Neural progenitor cell (in vitro differentiated cells): Measurements from ENCODE around the gene MTMR1. TPM values are rescaled to one million over a fixed set of nuclear protein-coding genes. Genes with fewer than 3 reads are reported as not detected.

Experiments
- DNase-seq: peaks from one replicate; pipeline ENCODE4 v3.0.0-alpha.2; 2016; ENCODE audit warnings: low spot score
- H2AFZ ChIP-seq: fragments of 200-600 bp; sonication (generic); replicated peaks from 2 replicates; pipeline ENCODE4 v1.6.1; 2016; ENCODE audit warnings: antibody characterized with exemption
- H3F3A ChIP-seq: fragments of 200-600 bp; sonication (generic); 2 replicates; pipeline ENCODE4 v1.6.1; 2016; ENCODE audit warnings: antibody characterized with exemption, low read depth
- H3K27ac ChIP-seq: fragments of 200-600 bp; sonication (generic); 2 replicates; pipeline ENCODE4 v1.5.1; 2016; ENCODE audit warnings: mild to moderate bottlenecking
- H3K27me3 ChIP-seq: fragments of 200-600 bp; sonication (generic); 2 replicates; pipeline ENCODE4 v1.6.1; 2016; ENCODE audit warnings: mild to moderate bottlenecking, moderate library complexity
- H3K36me3 ChIP-seq: fragments of 200-600 bp; sonication (generic); 2 replicates; pipeline ENCODE4 v1.5.1; 2016
- H3K4me1 ChIP-seq: fragments of 200-600 bp; sonication (generic); 2 replicates; pipeline ENCODE4 v1.6.1; 2016; ENCODE audit warnings: mixed run types
- H3K4me2 ChIP-seq: fragments of 200-600 bp; sonication (generic); 2 replicates; pipeline ENCODE4 v1.6.1; 2016
- H3K4me3 ChIP-seq: fragments of 200-600 bp; sonication (generic); 2 replicates; pipeline ENCODE4 v1.5.1; 2016
- H3K79me2 ChIP-seq: fragments of 200-600 bp; sonication (generic); 2 replicates; pipeline ENCODE4 v1.6.1; 2016; ENCODE audit warnings: low read depth
- H3K9ac ChIP-seq: fragments of 200-600 bp; sonication (generic); 2 replicates; pipeline ENCODE4 v1.6.1; 2016
- H3K9me3 ChIP-seq: fragments of 200-600 bp; sonication (generic); 2 replicates; pipeline ENCODE4 v1.5.1; 2016; ENCODE audit warnings: low read depth
- H4K20me1 ChIP-seq: fragments of 200-600 bp; sonication (generic); 2 replicates; pipeline ENCODE4 v1.6.1; 2016; ENCODE audit warnings: low read depth
- H3K27ac Mint-ChIP-seq: 3 replicates; pipeline ENCODE4 v1.8.0; 2021; ENCODE audit warnings: mixed read lengths
- H3K27me3 Mint-ChIP-seq: 2 replicates; pipeline ENCODE4 v1.8.0; 2022; ENCODE audit warnings: low read depth, mild to moderate bottlenecking, inconsistent platforms, moderate library complexity, mixed read lengths; ENCODE audit not compliant: insufficient read depth
- H3K36me3 Mint-ChIP-seq: 3 replicates; pipeline ENCODE4 v1.8.0; 2021; ENCODE audit warnings: mixed read lengths
- H3K4me1 Mint-ChIP-seq: 3 replicates; pipeline ENCODE4 v1.8.0; 2021; ENCODE audit warnings: mixed read lengths
- H3K4me3 Mint-ChIP-seq: 3 replicates; pipeline ENCODE4 v1.8.0; 2021; ENCODE audit warnings: mild to moderate bottlenecking, moderate library complexity, mixed read lengths
- H3K9me3 Mint-ChIP-seq: 3 replicates; pipeline ENCODE4 v1.8.0; 2020; ENCODE audit warnings: mixed read lengths
- CTCF ChIP-seq: fragments of 200-600 bp; sonication (generic); IDR thresholded peaks from 2 replicates; pipeline ENCODE4 v1.5.1; 2017; ENCODE audit warnings: antibody characterized with exemption, mild to moderate bottlenecking
- EZH2 ChIP-seq: fragments of 200-600 bp; sonication (generic); IDR thresholded peaks from 2 replicates; pipeline ENCODE4 v1.6.1; 2017; ENCODE audit warnings: antibody characterized with exemption, mild to moderate bottlenecking, moderate library complexity
- EZH2phosphoT487 ChIP-seq: fragments of 200-600 bp; sonication (generic); IDR thresholded peaks from 2 replicates; pipeline ENCODE4 v1.6.1; 2017; ENCODE audit warnings: antibody characterized with exemption
- total RNA-seq: library from RNA; depleted of rRNA; stranded (reverse); fragments of >200 nt; gene quantifications from 2 replicates; pipeline ENCODE4 v1.2.3, GENCODE V29; 2015; ENCODE audit warnings: low replicate concordance

MTMR1 gene
- total RNA-seq, 1 donor from 2014 or later = 18.0 TPM

GRCh38 chrX:150696331-150696730, 3.1 kb downstream of the MTMR1 start:
- Mint-ChIP-seq H3K27me3 (peaks cover 2% of the 10 kb centered on the region), H3K9me3 (peaks cover 4% of the 10 kb centered on the region), H3K27ac (no peak overlapping the region), H3K36me3 (peaks cover 2% of the 10 kb centered on the region), H3K4me1 (peaks cover 18% of the 10 kb centered on the region), H3K4me3 (no peak overlapping the region)
- H3F3A ChIP-seq = no peaks in the 10 kb centered on the region
- H3K27me3 ChIP-seq = no peaks in the 10 kb centered on the region
- peaks cover 5% of the 10 kb centered on the region for H3K79me2 ChIP-seq
- no peak for DNase-seq
- TF ChIP-seq EZH2 (no peak), CTCF (no peak), EZH2phosphoT487 (no peak)
- no peaks in the 10 kb centered on the region for H4K20me1 ChIP-seq
- H3K4me2 ChIP-seq = no peak overlapping the region
- H3K9ac ChIP-seq = no peak overlapping the region
- no peaks in the 10 kb centered on the region for H3K36me3 ChIP-seq
- no peaks in the 10 kb centered on the region for H3K4me1 ChIP-seq
- H2AFZ ChIP-seq = no peak overlapping the region
- no peak overlapping the region for H3K27ac ChIP-seq
- no peaks in the 10 kb centered on the region for H3K9me3 ChIP-seq
- H3K4me3 ChIP-seq = no peak overlapping the region

GRCh38 chrX:150696866-150697265, 3.7 kb downstream of the MTMR1 start:
- Histone ChIP-seq H3K27ac (no peak overlapping the region), H3F3A (no peaks in the 10 kb centered on the region), H3K9ac (no peak overlapping the region), H3K4me1 (no peaks in the 10 kb centered on the region), H3K36me3 (no peaks in the 10 kb centered on the region), H3K9me3 (no peaks in the 10 kb centered on the region), H4K20me1 (no peaks in the 10 kb centered on the region), H3K79me2 (peaks cover 5% of the 10 kb centered on the region), H2AFZ (no peak overlapping the region), H3K4me3 (no peak overlapping the region), H3K4me2 (no peak overlapping the region), H3K27me3 (no peaks in the 10 kb centered on the region)
- no peak overlapping the region for H3K27ac Mint-ChIP-seq
- TF ChIP-seq CTCF (no peak), EZH2phosphoT487 (no peak), EZH2 (no peak)
- no peak overlapping the region for H3K4me3 Mint-ChIP-seq
- no peak for DNase-seq
- H3K27me3 Mint-ChIP-seq = peaks cover 2% of the 10 kb centered on the region
- peaks cover 5% of the 10 kb centered on the region for H3K36me3 Mint-ChIP-seq
- H3K4me1 Mint-ChIP-seq = peaks cover 18% of the 10 kb centered on the region
- H3K9me3 Mint-ChIP-seq = peaks cover 2% of the 10 kb centered on the region

DNA sequence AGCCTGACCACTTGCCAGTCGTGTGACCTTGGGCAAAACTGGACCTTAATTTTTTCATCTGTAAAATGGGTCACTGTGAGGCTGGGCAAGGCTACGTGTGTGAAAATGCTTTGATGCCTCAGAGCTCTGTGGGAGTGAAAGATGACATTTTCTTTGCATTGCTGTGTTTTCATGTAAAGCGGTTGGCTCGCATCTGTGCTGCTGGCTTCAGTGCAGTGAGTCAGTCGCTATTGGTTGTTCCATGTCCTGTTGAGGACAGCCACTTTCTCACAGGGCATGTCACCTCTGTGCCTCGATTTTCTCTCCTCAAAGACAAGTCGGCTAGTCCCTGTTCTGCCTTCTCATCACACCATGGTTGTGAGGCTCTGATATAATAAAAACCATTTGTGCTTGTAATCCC, 4.4 kb downstream of the MTMR1 start:
- H3K9me3 ChIP-seq = no peaks in the 10 kb centered on the region
- no peak overlapping the region for H3K4me3 ChIP-seq
- H3K27me3 Mint-ChIP-seq = peaks cover 2% of the 10 kb centered on the region
- peaks cover 13% of the 10 kb centered on the region for H3K4me1 Mint-ChIP-seq
- no peaks in the 10 kb centered on the region for H3K36me3 ChIP-seq
- DNase-seq = no peak
- no peak for TF ChIP-seq EZH2
- TF ChIP-seq CTCF = no peak
- TF ChIP-seq EZH2phosphoT487 = no peak
- no peak overlapping the region for H3K27ac Mint-ChIP-seq
- H3K4me1 ChIP-seq = no peaks in the 10 kb centered on the region
- H3K79me2 ChIP-seq = peaks cover 5% of the 10 kb centered on the region
- no peak overlapping the region for H2AFZ ChIP-seq
- H3K4me2 ChIP-seq = no peak overlapping the region
- peaks cover 2% of the 10 kb centered on the region for H3K9me3 Mint-ChIP-seq
- H3K27ac ChIP-seq = no peak overlapping the region
- H3F3A ChIP-seq = no peaks in the 10 kb centered on the region
- H3K4me3 Mint-ChIP-seq = no peak overlapping the region
- H4K20me1 ChIP-seq = no peaks in the 10 kb centered on the region
- peaks cover 5% of the 10 kb centered on the region for H3K36me3 Mint-ChIP-seq
- no peak overlapping the region for H3K9ac ChIP-seq
- H3K27me3 ChIP-seq = no peaks in the 10 kb centered on the region
